ENCODE data around the gene S1PR3. TPM values are rescaled to one million over a fixed set of nuclear protein-coding genes. Genes with fewer than 3 reads are reported as not detected.
A peak's percentile ranks its signal among the peaks of the same experiment; 100 is the strongest.

The S1PR3 gene
- total RNA-seq, 8 experiments from 2014 or later, result 0.54 to 117 (median 4.2) TPM

- peaks cover 18 to 23% of the 10 kb centered on the region in 2 donors for H3K4me1 ChIP-seq (replicated peaks in 1 of 2)
- 40 to 100% (median 87%) methylated on average over 1 to 6 of the region's 8 CpGs; no CpG with 5 or more reads in 2 of the 10 experiments for WGBS, 10 experiments
- peak in 3 of 8 experiments; percentile 4 to 29 (median 8) for ATAC-seq (replicated peaks in 6 of 8)
- H3K27ac ChIP-seq, result peak overlapping the region in 1 of 2 donors; percentile 60
- in situ Hi-C loops (cut with MboI; ENCODE audit: low pct_unique_long_range_greater_than_20kb in 2 of 9, low sequenced_read_pairs in 9 of 9, unreplicated experiment in 9 of 9), result loop anchor here in 3 of 9 experiments (25.0 kb wide), 3 partner anchors 266 to 1334 kb away; no protein-coding TSS in a partner anchor
- no peak overlapping the region for H3K4me3 ChIP-seq
Observed at GRCh38 chr9:89021154-89021803, 30.0 kb downstream of the S1PR3 start.

DNA sequence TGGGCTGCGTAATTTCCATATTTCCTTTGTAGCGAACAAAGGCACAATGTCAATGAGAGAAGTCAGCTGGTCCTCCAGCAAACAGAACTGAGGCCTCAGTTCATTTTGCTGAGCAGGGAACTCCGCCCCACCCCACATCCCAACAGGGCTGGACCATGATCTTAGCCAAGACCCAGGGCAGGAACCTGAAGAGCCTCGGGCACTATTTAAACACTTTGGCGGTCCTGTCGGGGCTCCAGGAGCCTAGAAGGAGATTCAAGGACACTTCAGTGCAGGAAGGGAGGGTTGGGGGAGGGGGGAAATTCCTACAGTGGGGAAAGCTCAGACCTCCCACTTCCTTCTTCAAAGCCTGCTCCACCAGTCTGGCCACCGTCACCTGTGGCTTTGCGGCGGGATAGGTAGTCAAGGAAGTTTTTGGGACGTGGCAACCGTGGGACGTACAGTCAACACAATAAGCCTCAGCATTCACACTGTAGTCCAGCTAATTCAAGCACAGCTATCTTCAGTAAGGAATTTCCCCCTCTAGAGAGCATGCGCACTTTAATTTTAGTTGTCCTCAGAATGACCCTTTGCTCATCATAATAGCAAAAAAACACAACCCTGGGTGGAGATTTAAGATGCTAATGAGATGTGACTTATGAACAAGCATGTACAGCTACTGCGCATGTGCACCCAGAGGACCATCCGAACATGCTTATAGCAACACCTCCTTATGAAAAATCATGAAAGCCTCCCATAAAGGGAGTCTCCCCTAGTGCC, 30.9 kb downstream of the S1PR3 start:
- Histone ChIP-seq H3K4me1 (replicated peaks in 1 of 2) (peaks cover 18 to 23% of the 10 kb centered on the region in 2 donors), H3K4me3 (no peak overlapping the region), H3K27ac (peak overlapping the region in 1 of 2 donors; percentile 60)
- in situ Hi-C loops (cut with MboI; ENCODE audit: low pct_unique_long_range_greater_than_20kb in 2 of 9, low sequenced_read_pairs in 9 of 9, unreplicated experiment in 9 of 9), result loop anchor here in 3 of 9 experiments (25.0 kb wide), 3 partner anchors 265 to 1335 kb away; no protein-coding TSS in a partner anchor
- peak; percentile 72 to 89 (median 81) for ATAC-seq (replicated peaks in 6 of 8)
- 0 to 100% (median 71%) methylated on average over 1 to 3 of the region's 15 CpGs; no CpG with 5 or more reads in 3 of the 10 experiments for WGBS, 10 experiments

- 0 to 81% (median 35%) methylated on average over 1 to 2 of the region's 2 CpGs; no CpG with 5 or more reads in 4 of the 10 experiments for WGBS, 10 experiments
- no peak overlapping the region for H3K4me3 ChIP-seq
- H3K4me1 ChIP-seq (replicated peaks in 1 of 2), result peaks cover 18 to 23% of the 10 kb centered on the region in 2 donors
- in situ Hi-C loops (cut with MboI; ENCODE audit: low pct_unique_long_range_greater_than_20kb in 2 of 9, low sequenced_read_pairs in 9 of 9, unreplicated experiment in 9 of 9), result loop anchor here in 3 of 9 experiments (25.0 kb wide), 3 partner anchors 264 to 1336 kb away; no protein-coding TSS in a partner anchor
- peak; percentile 65 to 94 (median 86) for ATAC-seq (replicated peaks in 6 of 8)
- peak overlapping the region in 1 of 2 donors; percentile 9 for H3K27ac ChIP-seq
Observed at GRCh38 chr9:89022902-89023301, 31.6 kb downstream of the S1PR3 start.

GRCh38 chr9:89023740-89024139, 32.5 kb downstream of the S1PR3 start:
- H3K27ac ChIP-seq, result no peak overlapping the region
- H3K4me3 ChIP-seq, result no peak overlapping the region
- in situ Hi-C loops (cut with MboI; ENCODE audit: low pct_unique_long_range_greater_than_20kb in 2 of 9, low sequenced_read_pairs in 9 of 9, unreplicated experiment in 9 of 9), result loop anchor here in 3 of 9 experiments (25.0 kb wide), 3 partner anchors 264 to 1336 kb away; no protein-coding TSS in a partner anchor
- WGBS, 10 experiments, result 70 to 100% (median 76%) methylated on average over 2 to 3 of the region's 3 CpGs; no CpG with 5 or more reads in 5 of the 10 experiments
- no peak for ATAC-seq (replicated peaks in 6 of 8)
- peaks cover 18 to 23% of the 10 kb centered on the region in 2 donors for H3K4me1 ChIP-seq (replicated peaks in 1 of 2)

- Histone ChIP-seq H3K4me1 (replicated peaks in 1 of 2) (peaks cover 18 to 23% of the 10 kb centered on the region in 2 donors), H3K27ac (no peak overlapping the region), H3K4me3 (no peak overlapping the region)
- 94 to 100% (median 95%) methylated on average over 1 to 3 of the region's 4 CpGs; no CpG with 5 or more reads in 7 of the 10 experiments for WGBS, 10 experiments
- ATAC-seq (replicated peaks in 6 of 8), result no peak
- in situ Hi-C loops (cut with MboI; ENCODE audit: low pct_unique_long_range_greater_than_20kb in 2 of 9, low sequenced_read_pairs in 9 of 9, unreplicated experiment in 9 of 9), result loop anchor here in 4 of 9 experiments (25.0 kb wide), 3 partner anchors 263 to 1337 kb away; no protein-coding TSS in a partner anchor
Observed at GRCh38 chr9:89024727-89025126, 33.5 kb downstream of the S1PR3 start.

GRCh38 chr9:89025553-89025952, 34.3 kb downstream of the S1PR3 start:
- Histone ChIP-seq H3K27ac (no peak overlapping the region), H3K4me1 (replicated peaks in 1 of 2) (peaks cover 18 to 23% of the 10 kb centered on the region in 2 donors), H3K4me3 (no peak overlapping the region)
- ATAC-seq (replicated peaks in 6 of 8), result no peak
- in situ Hi-C loops (cut with MboI; ENCODE audit: low pct_unique_long_range_greater_than_20kb in 2 of 9, low sequenced_read_pairs in 9 of 9, unreplicated experiment in 9 of 9), result loop anchor here in 1 of 9 experiments (25.0 kb wide), 1 partner anchor 262 kb away; no protein-coding TSS in a partner anchor

DNA sequence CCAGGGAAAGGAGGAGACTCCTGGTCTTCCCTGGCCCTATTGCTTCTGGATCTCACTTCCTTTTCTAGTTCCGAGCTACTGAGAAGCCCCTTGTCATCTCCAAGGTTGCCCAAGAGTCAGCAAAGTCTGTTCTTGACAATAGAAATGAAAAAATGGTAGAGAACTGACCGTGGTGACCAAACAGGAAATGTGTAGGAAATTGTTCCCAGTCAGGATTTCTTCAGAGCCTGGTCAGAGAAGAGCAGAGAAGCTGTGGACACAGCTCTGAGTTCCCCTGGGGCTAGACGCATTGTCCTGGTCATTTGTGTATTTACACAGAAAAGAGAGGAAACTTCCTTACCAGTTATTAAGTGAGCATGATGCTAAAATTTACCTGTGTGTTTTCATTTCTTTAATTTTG, 35.6 kb downstream of the S1PR3 start:
- in situ Hi-C loops (cut with MboI; ENCODE audit: low pct_unique_long_range_greater_than_20kb in 2 of 9, low sequenced_read_pairs in 9 of 9, unreplicated experiment in 9 of 9), result loop anchor here in 1 of 9 experiments (25.0 kb wide), 1 partner anchor 260 kb away; no protein-coding TSS in a partner anchor
- Histone ChIP-seq H3K27ac (no peak overlapping the region), H3K4me3 (no peak overlapping the region), H3K4me1 (replicated peaks in 1 of 2) (peaks cover 14 to 16% of the 10 kb centered on the region in 2 donors)
- ATAC-seq (replicated peaks in 6 of 8), result no peak
- WGBS, 10 experiments, result 73 to 100% (median 94%) methylated on average over 1 to 3 of the region's 3 CpGs; no CpG with 5 or more reads in 4 of the 10 experiments

DNA sequence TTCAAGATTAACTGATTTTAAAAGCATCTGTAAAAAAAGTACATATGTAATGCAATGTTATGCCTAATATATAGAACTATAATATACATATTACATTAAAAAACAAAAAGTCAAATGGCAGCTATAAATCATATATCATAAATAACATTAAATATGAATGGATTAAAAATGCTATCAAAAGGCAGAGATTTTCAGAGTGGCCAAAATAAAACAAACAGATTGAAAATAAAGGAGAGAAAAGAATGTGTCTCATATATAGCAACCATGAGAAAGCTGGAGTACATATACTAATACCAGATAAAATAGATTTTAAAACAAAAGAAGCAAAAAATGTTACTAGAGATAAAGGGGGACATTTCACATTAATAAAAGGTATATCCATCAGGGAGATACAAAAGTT, 38.5 kb downstream of the S1PR3 start:
- no peaks in the 10 kb centered on the region for H3K4me1 ChIP-seq (replicated peaks in 1 of 2)
- in situ Hi-C loops (cut with MboI; ENCODE audit: low pct_unique_long_range_greater_than_20kb in 2 of 9, low sequenced_read_pairs in 9 of 9, unreplicated experiment in 9 of 9), result loop anchor here in 1 of 9 experiments (25.0 kb wide), 1 partner anchor 258 kb away; no protein-coding TSS in a partner anchor

DNA sequence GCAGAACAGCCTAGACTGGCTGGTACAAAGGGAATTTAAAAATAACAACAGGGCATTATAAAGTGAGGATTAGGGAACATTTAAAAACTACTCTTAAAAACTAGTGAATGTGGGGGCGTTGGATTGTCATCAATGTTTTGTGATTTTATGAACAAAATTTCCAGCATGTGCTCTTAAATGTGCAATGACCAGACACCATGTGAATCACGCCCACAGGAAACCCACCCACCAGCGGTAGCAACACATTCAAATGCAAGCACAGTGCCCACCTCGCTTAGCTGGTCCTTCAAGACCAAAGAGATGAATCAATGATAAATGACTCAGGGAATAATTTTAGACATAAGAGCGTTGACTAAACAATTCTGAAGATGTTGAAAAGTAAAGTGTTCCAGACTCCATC, 40.9 kb downstream of the S1PR3 start:
- no peaks in the 10 kb centered on the region for H3K4me1 ChIP-seq (replicated peaks in 1 of 2)
- ATAC-seq (replicated peaks in 6 of 8), result no peak
- in situ Hi-C loops (cut with MboI; ENCODE audit: low pct_unique_long_range_greater_than_20kb in 2 of 9, low sequenced_read_pairs in 9 of 9, unreplicated experiment in 9 of 9), result loop anchor here in 1 of 9 experiments (25.0 kb wide), 1 partner anchor 255 kb away; no protein-coding TSS in a partner anchor
- H3K4me3 ChIP-seq, result no peak overlapping the region
- whole genome bisulfite sequencing, 10 experiments, result 59 to 100% (median 90%) methylated on average over 1 to 5 of the region's 5 CpGs; no CpG with 5 or more reads in 1 of the 10 experiments
- no peak overlapping the region for H3K27ac ChIP-seq

More for the DNA sequence above, 38.5 kb downstream of the S1PR3 start:
- Histone ChIP-seq H3K27ac (no peak overlapping the region), H3K4me3 (no peak overlapping the region)
- ATAC-seq (replicated peaks in 6 of 8), result no peak

GRCh38 chr9:89032661-89033060, 41.4 kb downstream of the S1PR3 start:
- 54 to 100% (median 83%) methylated on average over 1 to 4 of the region's 5 CpGs for WGBS, 10 experiments
- H3K4me3 ChIP-seq, result no peak overlapping the region
- ATAC-seq (replicated peaks in 6 of 8), result no peak
- no peaks in the 10 kb centered on the region for H3K4me1 ChIP-seq (replicated peaks in 1 of 2)
- H3K27ac ChIP-seq, result no peak overlapping the region
- in situ Hi-C loops (cut with MboI; ENCODE audit: low pct_unique_long_range_greater_than_20kb in 2 of 9, low sequenced_read_pairs in 9 of 9, unreplicated experiment in 9 of 9), result loop anchor here in 1 of 9 experiments (25.0 kb wide), 1 partner anchor 255 kb away; no protein-coding TSS in a partner anchor

DNA sequence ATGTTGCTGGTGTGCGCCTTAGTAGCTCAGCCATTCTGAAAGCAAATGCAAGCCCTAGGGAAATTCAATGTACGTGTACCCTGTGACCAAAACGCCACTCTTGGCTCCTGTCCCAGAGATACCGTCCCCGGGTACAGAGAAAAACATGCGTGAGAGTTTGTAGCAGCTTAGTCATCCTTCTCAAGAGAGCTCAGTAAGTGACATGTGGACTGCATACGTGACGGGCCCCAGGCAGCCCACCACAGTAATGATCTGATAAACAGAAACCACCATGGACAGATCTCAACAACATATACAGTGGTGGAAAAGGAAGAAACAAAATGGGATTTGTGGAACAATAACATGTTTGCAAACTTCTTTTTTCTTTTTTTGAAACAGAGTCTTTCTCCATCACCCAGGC, 45.1 kb downstream of the S1PR3 start:
- H3K4me3 ChIP-seq, result no peak overlapping the region
- WGBS, 10 experiments, result 31 to 100% (median 81%) methylated on average over 2 to 8 of the region's 8 CpGs
- ATAC-seq (replicated peaks in 6 of 8), result no peak
- in situ Hi-C loops (cut with MboI; ENCODE audit: low pct_unique_long_range_greater_than_20kb in 2 of 9, low sequenced_read_pairs in 9 of 9, unreplicated experiment in 9 of 9), result loop anchor here in 1 of 9 experiments (25.0 kb wide), 1 partner anchor 251 kb away; no protein-coding TSS in a partner anchor
- H3K4me1 ChIP-seq (replicated peaks in 1 of 2), result no peaks in the 10 kb centered on the region
- no peak overlapping the region for H3K27ac ChIP-seq

DNA sequence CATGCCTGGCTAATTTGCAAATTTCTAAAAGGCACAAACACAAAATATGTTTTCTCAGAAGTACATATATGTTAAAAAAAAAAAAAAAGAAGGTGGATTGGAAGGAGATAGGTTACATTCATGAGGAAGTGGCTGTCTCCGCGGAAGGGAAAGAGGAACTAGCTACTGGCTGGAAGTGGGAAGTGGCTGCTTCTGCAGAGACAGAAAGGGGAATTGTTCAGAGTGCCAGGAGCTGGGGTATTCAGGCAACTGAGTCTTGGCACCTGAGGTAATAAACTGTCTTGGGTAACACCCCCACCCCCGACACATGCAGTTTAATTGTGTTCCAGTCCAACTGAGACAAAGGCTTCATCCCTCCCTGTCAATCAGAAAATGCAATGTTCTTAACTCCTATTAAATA, 45.6 kb downstream of the S1PR3 start:
- ATAC-seq (replicated peaks in 6 of 8), result no peak
- H3K4me3 ChIP-seq, result no peak overlapping the region
- no peaks in the 10 kb centered on the region for H3K4me1 ChIP-seq (replicated peaks in 1 of 2)
- 77 to 100% (median 86%) methylated on average over 1 to 3 of the region's 3 CpGs; no CpG with 5 or more reads in 3 of the 10 experiments for WGBS, 10 experiments
- in situ Hi-C loops (cut with MboI; ENCODE audit: low pct_unique_long_range_greater_than_20kb in 2 of 9, low sequenced_read_pairs in 9 of 9, unreplicated experiment in 9 of 9), result loop anchor here in 1 of 9 experiments (25.0 kb wide), 1 partner anchor 250 kb away; no protein-coding TSS in a partner anchor
- no peak overlapping the region for H3K27ac ChIP-seq

All from motor neuron (in vitro differentiated cells).